HepG2 (cell line): Measurements from ENCODE around the gene ASPM. TPM values are rescaled to one million over a fixed set of nuclear protein-coding genes. Genes with fewer than 3 reads are reported as not detected.

ENCODE experiments used
- ATAC-seq: fragments of 200-7000 bp; cut with Tn5 transposase; 3 replicates; pipeline ENCODE4 v1.9.1; 2020; ENCODE audit warnings: mild to moderate bottlenecking, moderate library complexity
- BruUV-seq: library from RNA; stranded (reverse); fragments of 400-500 nt; replicated peaks from 2 replicates; lab custom pipeline; 2021; lab: Mats Ljungman, UMichigan
- CTCF ChIA-PET: fragments of 300-600 bp; formaldehyde crosslinking; extraction: SDS; loops from one replicate; lab custom pipeline; 2021; ENCODE audit warnings: low total read pairs, inconsistent platforms, low intra/inter-chr PET ratio; lab: Yijun Ruan, JAX
- POLR2A ChIA-PET: fragments of 350-600 bp; sonication (Branson Sonifier 250); formaldehyde crosslinking; loops from one replicate; lab custom pipeline; 2020; ENCODE audit warnings: antibody characterized with exemption, inconsistent platforms; lab: Yijun Ruan, JAX
- DNase-seq: peaks from one replicate; pipeline ENCODE4 v3.0.0-alpha.2; 2015; ENCODE audit warnings: low spot score
- FAIRE-seq: peaks from 3 replicates; lab custom pipeline; 2011; peaks lifted over from hg19 to GRCh38; lab: Jason Lieb, UNC
- H2AFZ ChIP-seq: one replicate; pipeline ENCODE4 v1.6.1; 2011; ENCODE audit warnings: low read length, inconsistent platforms
- H3K27ac ChIP-seq: fragments of 300-600 bp; 3 replicates; pipeline ENCODE4 v1.8.0; 2011; ENCODE audit warnings: mixed run types, mild to moderate bottlenecking, mixed read lengths, low read length, inconsistent platforms; ENCODE audit not compliant: insufficient read depth; ENCODE audit errors: extremely low read length
- H3K27me3 ChIP-seq, 2 experiments: fragments of 200-600 bp in 1 of 2; 2 replicates in 1 of 2; 3 replicates in 1 of 2; pipeline versions ENCODE4 v1.6.0 to v1.8.0; 2011; ENCODE audit warnings: low read length in 2 of 2, mild to moderate bottlenecking in 2 of 2, moderate library complexity in 2 of 2, inconsistent platforms in 1 of 2; ENCODE audit not compliant: insufficient read depth in 2 of 2, control insufficient read depth in 1 of 2
- H3K36me3 ChIP-seq, 2 experiments: fragments of 200-600 bp in 1 of 2; replicated peaks in 1 of 2; 2 replicates in 1 of 2; 3 replicates in 1 of 2; pipeline versions ENCODE4 v1.5.1 to v1.8.0; 2011; ENCODE audit warnings: low read length in 2 of 2, inconsistent platforms in 1 of 2; ENCODE audit not compliant: insufficient read depth in 2 of 2, control insufficient read depth in 1 of 2
- H3K4me1 ChIP-seq: 2 replicates; pipeline ENCODE4 v1.5.1; 2012; ENCODE audit warnings: low read length, inconsistent platforms; ENCODE audit not compliant: insufficient read depth
- H3K4me2 ChIP-seq: 2 replicates; pipeline ENCODE4 v1.6.0; 2011; ENCODE audit warnings: low read depth, low read length, inconsistent platforms
- H3K4me3 ChIP-seq, 3 experiments: fragments of 200-600 bp in 1 of 3; sonication (generic), shearing (Covaris generic) in 1 of 3; replicated peaks in 1 of 3; 2 replicates each; pipeline ENCODE4 v1.5.1; 2011 to 2016; ENCODE audit warnings: low read length in 3 of 3, inconsistent platforms in 2 of 3, low read depth in 2 of 3, mild to moderate bottlenecking in 2 of 3, control low read depth in 1 of 3, mixed read lengths in 1 of 3; ENCODE audit not compliant: insufficient read depth in 1 of 3
- H3K79me2 ChIP-seq: one replicate; pipeline ENCODE4 v1.6.1; 2011; ENCODE audit warnings: low read length, inconsistent platforms; ENCODE audit not compliant: insufficient read depth
- H3K9ac ChIP-seq: 2 replicates; pipeline ENCODE4 v1.6.0; 2011; ENCODE audit warnings: mild to moderate bottlenecking, low read depth, low read length, inconsistent platforms; ENCODE audit not compliant: insufficient read depth
- H3K9me3 ChIP-seq: 2 replicates; pipeline ENCODE4 v1.5.1; 2012; ENCODE audit warnings: mild to moderate bottlenecking, low read length
- H4K20me1 ChIP-seq: 2 replicates; pipeline ENCODE4 v1.6.0; 2011; ENCODE audit warnings: inconsistent platforms, mild to moderate bottlenecking, low read length, moderate library complexity; ENCODE audit not compliant: insufficient read depth
- ARID5B ChIP-seq: IDR thresholded peaks from 2 replicates; pipeline ENCODE4 v1.4.0; 2020; ENCODE audit warnings: mild to moderate bottlenecking, missing genetic modification reagents
- ETV6 ChIP-seq: sonication (generic); formaldehyde crosslinking; conservative IDR thresholded peaks from 2 replicates; pipeline ENCODE4 v1.4.0; 2020; ENCODE audit warnings: missing genetic modification reagents
- FIP1L1 ChIP-seq: fragments of 200-400 bp; formaldehyde crosslinking; IDR thresholded peaks from 2 replicates; pipeline ENCODE4 v1.6.1; 2018; ENCODE audit warnings: low read depth, mild to moderate bottlenecking, low read length, moderate library complexity, borderline replicate concordance; ENCODE audit not compliant: insufficient read depth
- HOXA7 ChIP-seq: sonication (generic); formaldehyde crosslinking; IDR thresholded peaks from 2 replicates; pipeline ENCODE4 v1.8.1; 2022; ENCODE audit warnings: mild to moderate bottlenecking, missing genetic modification reagents, moderate library complexity
- SAP130 ChIP-seq: IDR thresholded peaks from 2 replicates; pipeline ENCODE4 v1.6.1; 2016; ENCODE audit warnings: low read depth
- ZBTB3 ChIP-seq: sonication (generic); formaldehyde crosslinking; IDR thresholded peaks from 2 replicates; pipeline ENCODE4 v1.4.0; 2020; ENCODE audit warnings: low read depth, mild to moderate bottlenecking, moderate library complexity, missing genetic modification reagents, borderline replicate concordance
- ZNF333 ChIP-seq: sonication (generic); formaldehyde crosslinking; IDR thresholded peaks from 2 replicates; pipeline ENCODE4 v1.4.0; 2020; ENCODE audit warnings: mild to moderate bottlenecking, missing genetic modification reagents, borderline replicate concordance
- ZNF800 ChIP-seq: sonication (generic); formaldehyde crosslinking; IDR thresholded peaks from 2 replicates; pipeline ENCODE4 v1.4.0; 2020; ENCODE audit warnings: missing genetic modification reagents
- WGBS: methylation state at CpG from one replicate; pipeline ENCODE4 v1.1.6; 2017; ENCODE audit warnings: low lambda C conversion rate; 5-methylcytosine and 5-hydroxymethylcytosine counted together
- in situ Hi-C: cut with HindIII; loops from 2 replicates; pipeline ENCODE4 v1.10.0; 2017; ENCODE audit warnings: low pct_unique_long_range_greater_than_20kb; ENCODE audit not compliant: extremely low pct_ligation_motif_present
- intact Hi-C: fragments of 100-400 bp; cut with micrococcal nuclease; formaldehyde crosslinking; loops from one replicate; pipeline ENCODE4 v1.10.0; 2022; ENCODE audit not compliant: unreplicated experiment
- polyA plus RNA-seq, 8 experiments: library from polyadenylated mRNA; depleted of rRNA in 3 of 8; stranded (reverse) in 7 of 8; unstranded in 1 of 8; fragments of >200 nt; fragmentation: Illumina TruSeq in 4 of 8; extraction: Trizol in 4 of 8; gene quantifications; 2 replicates each; pipeline versions ENCODE4 v1.2.1 to v1.2.3, GENCODE V29; 2011 to 2016; ENCODE audit warnings: low read depth in 4 of 8, missing spikeins in 1 of 8, mixed read lengths in 1 of 8; ENCODE audit not compliant: insufficient read depth in 1 of 8
- total RNA-seq, 5 experiments: library from RNA; depleted of rRNA; stranded (reverse); fragments of >200 nt; fragmentation: Illumina TruSeq; extraction: Trizol; gene quantifications; 2 replicates each; pipeline ENCODE4 v1.2.3, GENCODE V29; 2016; ENCODE audit warnings: low read depth in 1 of 5

ASPM gene
- total and polyA plus RNA-seq, 2 of the 13 experiments (the other 11 are each of a cell fraction or from before 2014, with no cell fraction given) = 7.7 to 29.1 TPM

GRCh38 chr1:197170538-197170937 lies 24.1 kb upstream of the ASPM start (continued):
- peak; percentile 24; the same call in 1 of the 2 replicates for TF ChIP-seq ARID5B (CRISPR knock-in tag)
- TF ChIP-seq SAP130 = peak; percentile 35; the same call in 1 of the 2 replicates
- TF ChIP-seq, all 625 proteins: peak for 3

GRCh38 chr1:197159461-197159860 lies 13.0 kb upstream of the ASPM start:
- Histone ChIP-seq H3K27ac (no peak overlapping the region), H2AFZ (no peak overlapping the region), H3K9me3 (no peaks in the 10 kb centered on the region), H3K9ac (no peak overlapping the region), H3K4me2 (no peak overlapping the region), H4K20me1 (no peaks in the 10 kb centered on the region), H3K36me3 (peaks cover 2 to 5% of the 10 kb centered on the region in 2 experiments; a peak in 3 of 5 replicates), H3K4me1 (no peaks in the 10 kb centered on the region; the same call in 1 of the 2 replicates), H3K27me3 (no peaks in the 10 kb centered on the region), H3K4me3 (no peak overlapping the region), H3K79me2 (no peaks in the 10 kb centered on the region)
- FAIRE-seq = no peak
- ChIA-PET CTCF (no interaction called here), POLR2A (no interaction called here)
- intact Hi-C loops = loop anchor here (5.0 kb wide), 1 partner anchor 417 kb away; no protein-coding TSS in a partner anchor
- no peak for ATAC-seq
- BruUV-seq = no TSS peak
- WGBS = 100% methylated on average over 7 of the region's 7 CpGs
- TF ChIP-seq ZBTB3 = no peak
- no peak for TF ChIP-seq ETV6 (CRISPR knock-in tag)
- TF ChIP-seq ZNF800 (CRISPR knock-in tag) = no peak
- no peak for TF ChIP-seq FIP1L1
- TF ChIP-seq ZNF333 (CRISPR knock-in tag) = no peak
- no peak for TF ChIP-seq HOXA7 (CRISPR knock-in tag)
- no peak for DNase-seq
- in situ Hi-C loops = no loop called here
